PC-9 (cell line): ENCODE results near the gene CEP112.

Experiments
- EZH2 ChIP-seq: fragments of 200-600 bp; sonication (generic); IDR thresholded peaks from 2 replicates; pipeline ENCODE4 v1.8.0; 2017; ENCODE audit warnings: antibody characterized with exemption, low read depth
- TF ChIP-seq, protein P1 (sequence below): fragments of 200-600 bp; sonication (generic); conservative IDR thresholded peaks from 2 replicates; pipeline ENCODE4 v1.6.1; 2017; ENCODE audit warnings: mixed run types, antibody characterized with exemption, mild to moderate bottlenecking, moderate library complexity

- TF ChIP-seq, protein P1, sequence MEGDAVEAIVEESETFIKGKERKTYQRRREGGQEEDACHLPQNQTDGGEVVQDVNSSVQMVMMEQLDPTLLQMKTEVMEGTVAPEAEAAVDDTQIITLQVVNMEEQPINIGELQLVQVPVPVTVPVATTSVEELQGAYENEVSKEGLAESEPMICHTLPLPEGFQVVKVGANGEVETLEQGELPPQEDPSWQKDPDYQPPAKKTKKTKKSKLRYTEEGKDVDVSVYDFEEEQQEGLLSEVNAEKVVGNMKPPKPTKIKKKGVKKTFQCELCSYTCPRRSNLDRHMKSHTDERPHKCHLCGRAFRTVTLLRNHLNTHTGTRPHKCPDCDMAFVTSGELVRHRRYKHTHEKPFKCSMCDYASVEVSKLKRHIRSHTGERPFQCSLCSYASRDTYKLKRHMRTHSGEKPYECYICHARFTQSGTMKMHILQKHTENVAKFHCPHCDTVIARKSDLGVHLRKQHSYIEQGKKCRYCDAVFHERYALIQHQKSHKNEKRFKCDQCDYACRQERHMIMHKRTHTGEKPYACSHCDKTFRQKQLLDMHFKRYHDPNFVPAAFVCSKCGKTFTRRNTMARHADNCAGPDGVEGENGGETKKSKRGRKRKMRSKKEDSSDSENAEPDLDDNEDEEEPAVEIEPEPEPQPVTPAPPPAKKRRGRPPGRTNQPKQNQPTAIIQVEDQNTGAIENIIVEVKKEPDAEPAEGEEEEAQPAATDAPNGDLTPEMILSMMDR: no peak
- no peak for TF ChIP-seq EZH2
Observed at GRCh38 chr17:65790241-65790640, 401.7 kb downstream of the CEP112 start.
